ENCODE measurements around the gene GPR78. TPM values are rescaled to one million over a fixed set of nuclear protein-coding genes. Genes with fewer than 3 reads are reported as not detected.

The GPR78 gene
- total and polyA plus RNA-seq, 2 of the 8 experiments (the other 6 are each of a cell fraction or from before 2014, with no cell fraction given): 1.0 to 3.0 TPM

DNA sequence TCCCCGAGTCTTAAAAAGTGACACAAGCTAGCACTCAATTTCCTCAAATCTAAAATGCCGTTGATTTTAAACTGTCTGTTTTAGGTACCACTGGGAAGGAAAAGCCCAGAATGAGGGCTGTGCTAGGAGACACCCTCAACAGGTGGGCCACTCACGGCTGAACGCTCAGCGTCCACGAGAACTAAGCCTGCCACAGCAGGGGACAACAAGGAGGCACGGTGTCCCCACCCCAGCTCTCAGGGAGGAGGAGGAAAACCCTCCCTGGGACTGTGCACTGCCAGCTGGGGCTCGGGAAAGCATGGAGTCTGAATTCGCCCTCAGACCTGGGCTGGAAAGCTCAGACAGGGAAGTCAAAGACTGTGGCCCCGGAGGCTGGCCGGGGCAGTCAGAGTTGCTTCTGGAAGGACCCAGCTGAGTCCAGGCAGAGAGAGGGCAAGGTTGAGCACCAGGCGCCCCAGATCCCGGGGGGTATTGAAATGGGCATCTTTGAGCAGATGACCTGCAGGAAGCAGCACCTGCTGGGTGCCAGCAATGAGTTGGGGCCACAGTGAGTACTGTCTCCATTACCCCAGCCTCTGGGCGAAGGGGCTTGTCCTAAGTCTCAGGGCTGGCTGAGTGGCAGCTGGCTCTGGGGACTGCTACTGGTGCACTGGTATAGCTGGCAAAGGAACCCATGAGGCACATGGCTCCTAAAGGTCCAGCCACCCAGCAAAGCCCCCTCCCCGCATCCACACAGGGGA lies 11.6 kb downstream of the GPR78 start (continued):
- TF ChIP-seq, protein P1, sequence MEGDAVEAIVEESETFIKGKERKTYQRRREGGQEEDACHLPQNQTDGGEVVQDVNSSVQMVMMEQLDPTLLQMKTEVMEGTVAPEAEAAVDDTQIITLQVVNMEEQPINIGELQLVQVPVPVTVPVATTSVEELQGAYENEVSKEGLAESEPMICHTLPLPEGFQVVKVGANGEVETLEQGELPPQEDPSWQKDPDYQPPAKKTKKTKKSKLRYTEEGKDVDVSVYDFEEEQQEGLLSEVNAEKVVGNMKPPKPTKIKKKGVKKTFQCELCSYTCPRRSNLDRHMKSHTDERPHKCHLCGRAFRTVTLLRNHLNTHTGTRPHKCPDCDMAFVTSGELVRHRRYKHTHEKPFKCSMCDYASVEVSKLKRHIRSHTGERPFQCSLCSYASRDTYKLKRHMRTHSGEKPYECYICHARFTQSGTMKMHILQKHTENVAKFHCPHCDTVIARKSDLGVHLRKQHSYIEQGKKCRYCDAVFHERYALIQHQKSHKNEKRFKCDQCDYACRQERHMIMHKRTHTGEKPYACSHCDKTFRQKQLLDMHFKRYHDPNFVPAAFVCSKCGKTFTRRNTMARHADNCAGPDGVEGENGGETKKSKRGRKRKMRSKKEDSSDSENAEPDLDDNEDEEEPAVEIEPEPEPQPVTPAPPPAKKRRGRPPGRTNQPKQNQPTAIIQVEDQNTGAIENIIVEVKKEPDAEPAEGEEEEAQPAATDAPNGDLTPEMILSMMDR (IDR thresholded peaks at IDR 0.05; ENCODE audit: control extremely low read depth in 1 of 3, insufficient read depth in 1 of 3, low read depth in 1 of 3, low read length in 3 of 3): no peak
- TF ChIP-seq KDM5A (IDR thresholded peaks at IDR 0.05; ENCODE audit: low read length): no peak

Data from H1 (cell line).